Fibroblast of skin of right quadriceps (primary cell): ENCODE measurements around the gene TUBB1.
A peak's percentile ranks its signal among the peaks of the same experiment; 100 is the strongest.
"Not testable (repeated sequence)": the region's sequence is repeated elsewhere in the genome, so short reads cannot be mapped to it uniquely, and the experiment has no call there.

Source experiments
- DNase-seq: peaks from one replicate; pipeline ENCODE4 v3.0.0-alpha.2; 2013

TUBB1 gene

DNA sequence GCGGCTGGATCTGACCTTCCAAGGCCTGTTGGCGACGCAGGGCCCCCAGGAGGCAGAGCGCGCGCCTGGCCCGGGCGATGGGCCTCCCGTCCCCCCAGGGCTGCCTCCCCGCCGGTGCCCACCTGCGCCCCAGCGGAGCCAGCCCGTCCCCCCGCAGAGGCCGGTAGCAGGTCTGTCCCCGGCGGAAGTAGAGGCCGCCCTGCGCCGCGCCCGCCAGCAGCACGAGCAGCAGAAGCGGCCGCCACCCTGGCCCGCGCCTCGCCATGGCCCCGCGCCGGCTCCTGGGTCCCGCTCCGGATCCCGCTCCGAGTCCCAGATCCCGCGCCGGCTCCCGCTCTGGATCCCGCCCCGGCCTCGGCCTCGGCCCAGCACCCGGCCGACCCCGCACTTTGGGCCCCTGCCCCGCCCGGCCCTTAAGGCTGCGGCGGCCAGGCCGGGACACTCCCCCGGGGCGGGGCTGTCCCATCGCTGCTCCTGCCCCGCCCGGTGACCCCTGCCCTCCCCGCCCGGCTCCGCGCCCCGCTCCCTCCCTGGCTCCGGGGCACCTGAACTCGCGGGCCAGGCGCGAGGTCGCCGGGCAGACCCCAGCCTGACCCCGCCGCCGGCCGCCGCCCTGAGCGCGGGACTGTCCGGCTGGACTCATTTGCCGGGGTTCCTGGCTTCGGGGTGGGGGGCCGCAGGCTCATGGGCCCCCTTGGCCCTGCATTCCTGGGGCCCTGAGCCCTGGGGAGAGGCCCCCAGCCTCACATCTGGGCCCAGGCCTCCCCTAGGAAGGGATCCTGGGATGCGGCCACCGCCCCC is 12.2 kb upstream of the TUBB1 start, which contains the start of gene CTSZ:
Gene CTSZ (minus strand): TSS at position 391 of the 801 bp plus-strand sequence. CDS start 126 bp downstream, at position 265.
- peak; percentile 34 for DNase-seq

DNA sequence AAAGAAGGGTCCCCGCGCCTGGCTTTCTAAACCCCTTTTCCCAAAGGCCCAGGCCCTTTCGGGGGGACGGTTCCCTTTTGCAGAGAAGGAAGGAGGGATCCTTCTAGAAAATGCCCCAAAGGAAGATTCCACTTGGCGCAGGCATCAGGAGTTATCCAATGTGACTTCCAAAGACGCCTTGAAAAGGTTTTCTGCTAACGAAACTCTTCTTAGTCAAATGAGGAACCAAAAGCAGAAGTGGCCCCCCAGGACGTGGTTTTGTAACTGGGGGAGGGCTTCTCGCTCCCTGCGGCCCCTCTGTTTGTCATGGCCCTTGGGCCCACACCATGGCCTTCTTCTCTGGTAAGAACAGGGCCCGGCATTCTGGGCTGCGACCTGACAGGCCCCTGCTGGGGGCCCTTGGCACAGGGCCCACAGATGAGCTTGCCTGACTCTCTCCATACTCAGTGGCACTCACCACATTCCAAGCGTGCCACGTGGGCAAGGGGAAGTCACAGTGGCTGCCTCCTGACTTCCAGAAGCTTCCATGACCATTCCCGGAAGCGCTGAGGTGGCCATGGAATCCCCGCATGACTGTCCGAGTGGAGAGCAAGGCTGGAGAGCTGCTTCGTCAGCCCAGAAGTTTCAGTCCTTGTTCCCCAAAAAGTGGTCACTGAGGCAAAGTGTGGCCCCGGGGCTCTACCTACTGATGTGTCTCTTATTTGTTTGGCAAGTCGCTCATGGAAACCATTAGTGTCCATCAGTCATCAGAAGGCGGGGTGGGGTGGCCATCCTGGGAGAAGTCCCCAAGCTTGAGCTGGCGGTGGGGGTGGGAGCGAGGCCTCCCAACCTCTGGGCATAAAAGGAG is 11.3 kb upstream of the TUBB1 start:
- DNase-seq: no peak

DNA sequence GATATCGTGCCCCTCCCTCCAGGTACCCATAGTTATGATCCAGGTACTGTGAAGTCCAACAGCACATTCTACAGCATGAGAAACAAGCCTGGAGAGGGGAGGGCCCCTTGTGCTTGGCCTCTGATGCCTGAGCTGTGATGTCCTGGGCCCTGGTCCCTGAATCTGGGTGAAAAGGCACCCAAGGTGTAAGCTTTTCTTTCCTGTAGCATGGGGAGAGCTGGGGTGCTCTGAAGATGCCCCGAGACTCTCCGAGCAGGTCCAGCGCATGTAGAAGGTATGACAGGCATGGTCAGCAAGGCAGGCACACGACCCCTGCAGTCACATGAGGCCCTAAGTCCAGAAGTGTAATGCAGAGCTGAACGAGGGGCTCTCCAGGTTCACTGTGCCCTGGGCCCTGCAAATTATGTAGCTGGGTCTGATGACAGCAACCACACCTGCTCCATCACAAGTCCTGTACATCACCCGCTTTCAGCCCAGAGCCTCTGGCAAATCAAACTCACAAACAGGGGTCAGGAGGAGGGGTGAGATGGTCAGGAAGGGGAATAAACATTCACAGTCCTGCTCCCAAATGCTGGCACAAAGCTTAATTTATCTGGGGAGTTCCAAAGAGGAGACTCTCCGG is 10.4 kb upstream of the TUBB1 start:
- no peak for DNase-seq

DNA sequence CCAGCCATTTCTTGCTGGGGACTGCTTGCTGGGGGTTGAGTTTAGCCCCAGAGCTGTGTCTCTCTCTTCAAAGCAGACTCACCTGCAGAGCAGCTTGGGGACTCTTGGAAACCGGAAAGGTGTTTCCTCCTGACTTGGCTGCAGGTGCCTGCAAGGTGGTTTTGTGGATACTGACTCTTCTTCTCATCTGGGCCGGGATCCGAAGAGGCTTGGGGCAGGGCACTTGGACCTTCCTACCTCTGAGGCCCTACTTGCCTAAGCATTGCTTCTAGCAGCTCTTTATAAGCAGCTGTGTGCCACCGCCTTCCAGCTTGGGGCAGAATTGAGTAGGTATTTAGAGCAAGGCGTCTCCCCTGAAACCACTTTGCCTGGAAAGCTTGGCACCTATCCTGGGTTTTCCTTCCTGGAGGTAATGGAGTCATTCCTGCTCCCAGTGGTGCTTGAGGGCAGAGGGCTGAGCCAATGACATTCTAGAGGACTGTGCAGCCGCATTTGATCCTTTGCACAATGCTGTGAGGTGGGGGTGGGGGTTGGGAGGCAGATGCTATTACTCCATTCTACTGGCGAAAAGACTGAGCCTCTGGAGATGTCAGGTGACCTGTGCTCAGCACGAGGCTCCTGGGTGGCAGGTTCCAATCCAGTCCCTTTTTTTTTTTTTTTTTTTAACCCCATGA is 8.8 kb upstream of the TUBB1 start:
- no peak for DNase-seq

DNA sequence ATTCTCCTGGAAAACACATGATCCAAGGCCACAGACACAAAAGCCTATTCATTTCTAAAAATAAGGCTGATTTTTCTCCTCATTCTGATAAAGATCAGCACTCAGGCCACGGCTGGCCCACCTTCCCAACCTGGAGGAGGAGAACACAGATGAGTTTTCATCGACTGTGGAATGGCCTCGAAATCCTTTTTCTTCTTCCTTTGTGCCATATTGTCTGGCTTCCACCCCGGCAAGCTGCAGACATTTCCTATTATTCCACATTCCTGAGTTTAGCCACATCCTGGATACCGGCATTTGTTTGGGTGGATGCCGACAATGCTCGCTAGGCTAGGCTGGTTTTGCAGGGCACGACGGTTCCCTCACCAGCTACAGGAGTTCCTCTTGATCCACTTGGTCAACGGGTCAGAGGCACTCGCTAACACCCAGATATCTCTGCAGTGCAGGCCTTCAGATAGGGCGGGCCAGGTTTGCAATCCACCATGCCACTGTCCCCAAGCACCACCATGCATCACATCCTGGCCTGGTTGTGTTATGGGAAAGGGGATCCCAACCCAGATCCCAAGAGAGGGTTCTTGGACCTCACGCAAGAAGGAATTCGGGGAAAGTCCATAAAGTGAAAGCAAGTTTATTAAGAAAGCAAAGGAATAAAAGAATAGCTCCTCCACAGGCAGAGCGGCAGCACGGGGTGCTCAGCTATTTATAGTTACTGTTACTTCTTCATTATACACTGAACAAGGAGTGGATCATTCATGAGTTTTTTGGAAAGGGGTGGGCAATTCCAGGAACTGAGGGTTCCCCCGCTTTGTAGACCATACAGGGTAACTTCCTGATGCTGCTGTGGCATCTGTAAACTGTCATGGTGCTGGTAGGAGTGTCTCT is 8.0 kb upstream of the TUBB1 start:
- peak; percentile 92 for DNase-seq

DNA sequence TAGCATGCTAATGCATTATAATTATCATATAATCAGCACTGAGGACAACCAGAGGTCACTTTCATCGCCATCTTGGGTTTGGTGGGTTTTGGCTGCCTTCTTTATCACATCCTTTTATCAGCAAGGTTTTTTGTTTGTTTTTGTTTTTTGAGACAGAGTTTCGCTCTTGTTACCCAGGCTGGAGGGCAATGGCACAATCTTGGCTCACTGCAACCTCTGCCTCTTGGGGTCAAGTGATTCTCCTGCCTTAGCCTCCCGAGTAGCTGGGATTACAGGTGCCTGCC is 7.4 kb upstream of the TUBB1 start:
- DNase-seq: not testable (repeated sequence)

DNA sequence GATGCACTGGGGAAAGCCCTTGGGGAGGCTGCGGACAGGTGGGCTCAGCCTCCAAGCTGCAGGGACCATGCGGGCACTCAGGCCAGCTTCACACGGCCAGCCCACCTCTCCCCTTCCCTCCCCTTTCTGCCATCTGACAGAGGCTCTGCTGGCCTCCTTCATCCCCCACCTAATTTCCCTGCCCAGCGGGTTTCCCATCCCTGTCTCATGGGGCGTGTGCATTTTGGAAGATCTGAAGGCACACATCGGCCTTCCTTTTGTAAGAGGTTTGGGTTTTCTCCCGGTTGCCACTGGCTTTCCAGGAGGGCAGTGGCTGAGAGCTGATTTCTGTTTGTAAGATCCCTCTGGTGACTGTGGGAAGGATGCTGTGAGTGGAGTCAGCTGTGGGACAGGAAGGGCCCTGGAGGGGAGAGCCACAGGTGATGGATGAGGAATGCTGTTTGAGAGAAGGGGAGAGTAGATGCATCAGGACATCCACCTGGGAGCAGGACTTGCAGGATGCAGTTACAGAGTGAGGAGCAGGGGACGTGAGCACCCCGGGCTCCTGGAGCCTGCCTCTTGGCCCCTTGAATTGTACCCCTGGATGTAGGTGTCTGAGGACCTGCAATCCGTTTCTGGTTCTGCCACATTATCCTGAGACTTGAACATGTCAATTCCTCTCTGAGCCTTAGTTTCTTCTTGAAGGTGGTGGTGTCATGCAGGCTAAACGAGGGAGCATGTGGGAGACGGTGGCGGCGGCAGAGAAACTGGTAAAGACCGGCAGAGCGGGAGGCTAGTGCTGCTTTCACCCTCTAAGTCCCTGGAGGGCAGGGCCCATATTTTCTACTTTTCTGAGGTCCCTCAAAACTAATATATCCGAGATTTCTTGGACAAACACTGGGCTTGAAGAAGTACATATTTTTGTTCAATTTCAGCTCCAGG is 5.9 kb upstream of the TUBB1 start:
- DNase-seq: no peak

DNA sequence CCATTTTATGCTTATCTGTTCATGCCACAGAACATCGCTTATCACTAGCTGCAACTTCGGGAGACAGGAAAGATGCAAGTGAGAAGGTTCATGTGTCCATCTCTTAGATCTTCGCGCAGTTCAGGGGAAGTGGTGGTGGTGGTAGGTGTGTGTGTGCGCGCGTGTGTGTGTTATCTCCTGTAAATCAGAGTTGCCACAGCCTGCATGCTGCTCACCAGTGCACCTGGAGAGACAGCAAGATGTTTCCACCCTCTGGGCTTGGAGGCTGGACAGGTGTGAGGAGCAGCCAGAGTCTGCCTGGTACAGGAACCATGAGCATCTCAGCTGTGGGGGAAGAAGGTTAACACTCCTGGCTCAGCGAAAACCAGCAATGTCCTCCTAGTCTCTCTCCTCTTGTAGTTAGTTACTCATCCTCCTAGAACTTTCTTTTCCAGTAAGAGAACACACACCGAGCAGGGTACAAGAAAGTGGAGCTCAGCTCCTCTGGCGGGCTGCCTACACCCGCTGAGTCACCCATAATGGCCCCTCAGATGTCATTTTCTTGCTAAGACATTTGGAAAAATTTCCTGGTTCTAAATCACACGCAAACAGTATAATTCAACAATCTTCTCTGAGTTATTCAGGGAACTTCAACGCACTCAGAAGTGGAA is 5.1 kb upstream of the TUBB1 start:
- DNase-seq: no peak

DNA sequence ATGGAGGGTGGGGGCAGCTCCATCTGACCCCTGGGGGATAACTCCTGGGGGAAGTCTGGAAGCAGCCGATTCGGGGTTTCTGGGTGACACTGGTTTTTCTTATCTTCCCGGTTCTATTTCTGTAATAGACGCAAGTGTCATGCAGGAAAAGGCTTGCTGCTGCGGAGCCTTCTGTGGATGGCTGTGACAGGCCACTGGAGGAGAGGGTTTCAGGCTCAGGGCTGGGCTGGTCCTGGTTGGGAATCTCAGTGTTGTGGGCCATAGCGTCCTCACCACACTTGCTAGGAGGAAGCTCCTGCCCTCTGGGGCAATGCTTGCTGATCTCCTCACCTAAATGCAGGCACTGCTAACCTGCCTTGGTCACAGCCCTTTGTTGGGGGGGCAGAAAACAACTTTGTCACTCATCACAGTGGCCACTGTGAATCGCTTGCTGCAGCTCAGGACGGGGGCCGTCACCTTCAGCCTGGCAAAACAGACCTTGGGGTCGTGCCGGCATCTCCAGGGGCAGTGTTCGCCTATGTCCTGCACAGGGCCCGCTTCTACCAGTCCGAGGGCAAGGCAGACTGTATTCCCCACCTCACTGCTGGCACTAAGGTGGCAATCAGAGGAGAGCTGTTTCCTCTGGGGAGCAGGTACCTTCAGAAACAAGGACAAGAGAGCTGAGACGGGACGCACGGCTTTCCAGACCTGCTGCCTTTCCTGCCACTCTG is 4.4 kb upstream of the TUBB1 start:
- no peak for DNase-seq

DNA sequence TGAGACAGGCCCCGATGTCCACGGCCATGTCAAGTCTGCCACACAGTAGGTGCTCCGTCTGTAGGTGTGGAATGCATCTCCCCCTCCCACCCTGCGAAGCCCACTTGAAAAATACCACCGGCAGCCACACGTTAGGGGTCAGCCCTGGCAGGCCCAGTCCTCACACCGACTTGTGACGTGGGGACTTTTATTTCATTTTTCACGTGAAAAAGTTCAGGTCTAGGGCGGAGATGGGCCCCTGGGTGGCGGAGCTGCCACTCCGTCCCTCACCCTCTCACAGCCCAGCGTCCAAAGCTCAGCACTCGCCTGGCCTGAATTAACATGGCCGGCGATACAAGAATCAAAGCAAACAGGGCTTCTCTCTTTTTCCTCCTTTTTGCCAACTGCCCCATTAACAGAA is 3.8 kb upstream of the TUBB1 start:
- no peak for DNase-seq

DNA sequence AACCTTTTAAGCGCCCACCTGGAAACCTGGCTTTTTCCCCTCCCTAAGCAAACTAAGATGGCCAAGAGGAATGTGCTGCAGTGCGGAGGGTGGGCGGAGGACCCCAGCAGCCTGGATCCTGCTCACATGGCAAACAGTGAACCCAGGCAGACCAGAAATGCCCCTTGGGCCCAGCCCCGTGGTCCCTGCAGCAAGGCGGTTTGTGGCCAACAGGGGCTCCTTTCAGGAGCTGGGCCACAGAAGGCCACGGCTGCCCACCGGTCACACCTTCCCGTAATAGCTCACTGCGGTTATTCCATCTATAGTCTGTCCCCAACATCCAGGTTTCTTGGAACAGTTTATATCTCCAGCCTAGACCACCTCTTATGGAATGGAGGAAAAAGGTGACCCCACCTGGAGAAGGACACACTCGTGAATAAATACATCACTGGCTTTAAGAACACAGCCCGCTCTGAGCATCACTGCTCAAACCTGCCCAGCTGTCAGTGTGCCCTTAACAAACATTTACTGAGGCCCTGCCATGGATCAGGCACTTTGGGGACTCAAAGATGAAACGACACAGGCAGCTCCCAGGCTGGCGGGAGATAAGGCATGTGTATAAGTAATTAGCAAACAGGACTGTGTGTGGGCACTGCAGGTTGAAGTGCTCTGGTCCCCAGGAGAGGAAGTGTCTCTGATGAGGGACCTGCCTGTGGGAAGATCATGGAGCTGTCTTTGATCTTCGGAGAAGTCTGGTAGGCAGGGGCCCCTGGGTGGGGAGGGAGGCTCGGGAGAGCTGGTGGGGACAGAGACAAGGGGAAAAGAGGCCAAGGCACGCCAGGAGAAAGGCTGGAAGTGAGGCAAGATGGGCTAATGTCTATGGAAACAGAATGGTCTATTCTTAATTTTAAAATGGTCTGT is 3.2 kb upstream of the TUBB1 start:
- DNase-seq: no peak

DNA sequence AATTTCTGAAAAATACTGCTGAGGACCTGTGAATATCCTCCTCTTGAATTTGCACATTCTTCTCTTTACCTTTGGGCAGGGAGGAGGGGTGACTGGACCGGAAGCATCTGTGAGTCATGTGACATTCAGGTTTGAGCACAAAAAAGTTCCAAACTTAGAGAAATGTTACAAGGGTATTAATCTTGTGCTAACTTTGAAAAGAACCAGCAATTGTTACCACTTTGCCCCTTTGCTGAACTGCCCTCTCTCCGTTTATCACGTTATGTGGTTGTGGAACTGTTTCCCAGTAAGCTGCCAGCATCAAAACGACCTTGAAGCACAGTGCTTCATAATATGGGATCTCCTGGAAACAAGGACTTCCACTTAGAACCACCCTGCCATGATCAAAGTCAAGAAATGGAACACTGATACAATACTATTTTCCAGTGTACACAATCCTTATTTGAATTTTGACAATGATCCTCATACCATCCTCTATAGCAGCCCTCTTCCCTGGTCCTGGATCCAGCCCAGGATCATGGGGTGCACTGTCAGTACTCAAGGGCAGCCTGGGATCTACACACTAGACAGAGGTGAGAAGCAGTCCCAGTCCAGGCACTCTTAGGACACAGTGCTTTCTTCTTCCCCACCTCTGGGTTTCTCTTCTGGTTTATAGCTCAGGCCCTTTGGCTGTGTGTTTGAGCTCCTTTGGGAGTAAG is 2.3 kb upstream of the TUBB1 start:
- DNase-seq: no peak

DNA sequence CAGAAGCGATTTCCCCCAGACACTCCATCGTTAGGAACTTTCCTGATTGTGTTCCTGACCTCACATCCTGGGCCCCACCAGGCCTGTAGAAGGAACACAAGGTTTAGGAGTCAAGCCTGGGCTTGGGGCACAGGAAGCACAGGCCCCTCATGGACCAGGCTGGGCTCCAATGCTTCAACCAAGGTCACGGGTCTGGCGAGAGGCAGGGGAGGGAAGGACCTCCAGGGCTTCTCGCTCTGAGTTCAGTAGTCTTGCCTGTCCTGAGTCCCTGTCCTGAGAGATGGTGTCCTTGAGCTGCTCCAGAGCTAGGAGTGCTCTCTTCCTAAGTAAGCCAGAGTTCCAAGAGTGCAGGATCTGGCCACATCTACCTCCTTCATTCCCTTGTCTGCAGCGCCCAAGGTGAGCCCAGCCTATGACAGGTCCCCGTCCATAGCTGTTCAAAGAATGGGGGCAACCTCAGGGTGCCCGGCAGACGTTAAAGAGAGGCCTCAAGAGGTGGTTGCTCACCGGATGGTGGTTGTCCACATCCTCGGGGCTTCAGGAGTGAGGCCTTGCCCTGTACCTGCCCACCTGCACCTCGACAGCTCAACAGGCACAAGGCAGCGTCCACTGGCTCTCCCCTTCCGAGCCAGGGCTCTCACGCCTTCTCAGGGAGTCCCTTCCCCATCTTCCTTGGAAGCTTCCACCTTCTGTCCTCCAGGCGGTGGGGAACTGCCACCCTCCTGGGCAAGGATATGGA is 1.6 kb upstream of the TUBB1 start:
- DNase-seq: no peak

DNA sequence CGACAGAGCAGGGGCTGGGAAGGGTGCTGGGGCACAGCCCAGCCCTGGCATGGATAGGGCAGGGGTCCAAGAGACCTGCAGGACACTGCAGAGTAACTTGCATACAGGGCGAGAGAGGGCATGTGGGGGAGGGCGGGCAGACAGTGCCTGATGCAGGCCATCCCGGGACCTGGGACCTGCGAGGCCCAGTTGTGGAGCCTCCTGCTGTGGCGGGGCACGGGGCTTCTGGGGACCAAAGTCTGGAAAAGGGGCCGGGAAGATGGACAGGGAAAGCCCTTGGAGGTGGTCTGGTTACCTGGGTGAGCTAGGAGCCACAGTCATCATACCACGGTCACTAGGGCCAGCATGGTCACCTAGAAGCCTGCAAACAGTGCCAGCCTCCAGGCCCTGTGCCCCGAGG is 412 bp upstream of the TUBB1 start:
- no peak for DNase-seq

DNA sequence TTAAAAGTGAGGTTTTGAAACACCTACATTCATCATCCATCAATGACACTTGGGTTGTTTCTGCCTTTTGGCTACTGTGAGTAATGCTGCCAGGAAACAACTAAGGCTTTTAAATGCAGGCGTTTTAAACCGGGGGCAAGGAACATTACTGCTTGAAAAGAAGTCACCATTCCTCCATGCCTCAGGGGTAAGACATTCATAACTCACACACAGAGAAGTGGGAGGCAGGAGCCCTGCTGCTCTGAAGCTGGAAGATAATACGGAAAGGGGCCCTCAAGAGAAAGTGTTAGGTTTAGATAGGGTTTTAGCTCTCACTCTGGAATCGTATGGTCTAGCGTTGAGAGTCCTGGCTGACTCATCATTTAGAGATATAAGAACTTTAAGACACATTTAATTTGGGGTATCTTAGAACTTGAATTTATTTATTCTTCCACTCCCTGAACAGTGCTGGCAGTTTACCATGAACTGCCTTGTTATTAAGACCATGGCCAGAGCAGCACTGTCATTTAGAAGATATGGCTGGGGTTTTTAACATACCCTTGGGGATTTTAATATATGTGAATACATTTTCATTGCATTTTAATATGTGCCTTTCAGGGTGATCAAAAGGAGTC is 1.8 kb downstream of the TUBB1 start:
- peak; percentile 47 for DNase-seq

DNA sequence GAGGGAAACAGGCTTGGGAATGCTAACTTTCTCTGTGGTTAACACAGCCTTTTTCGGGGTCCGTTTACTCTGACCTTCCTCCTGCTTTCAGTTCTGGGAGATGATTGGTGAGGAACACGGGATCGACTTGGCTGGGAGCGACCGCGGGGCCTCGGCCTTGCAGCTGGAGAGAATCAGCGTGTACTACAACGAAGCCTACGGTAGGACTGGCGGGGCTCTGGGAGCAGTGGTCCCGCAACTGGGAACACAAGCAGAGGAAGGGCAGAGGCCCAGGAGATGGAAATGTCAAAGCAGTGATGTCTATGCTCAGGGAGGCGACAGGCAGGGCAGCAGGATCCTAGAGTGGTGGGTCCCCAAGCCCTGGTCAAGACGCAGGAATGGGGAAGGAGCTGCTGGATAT is 3.5 kb downstream of the TUBB1 start:
- DNase-seq: no peak

DNA sequence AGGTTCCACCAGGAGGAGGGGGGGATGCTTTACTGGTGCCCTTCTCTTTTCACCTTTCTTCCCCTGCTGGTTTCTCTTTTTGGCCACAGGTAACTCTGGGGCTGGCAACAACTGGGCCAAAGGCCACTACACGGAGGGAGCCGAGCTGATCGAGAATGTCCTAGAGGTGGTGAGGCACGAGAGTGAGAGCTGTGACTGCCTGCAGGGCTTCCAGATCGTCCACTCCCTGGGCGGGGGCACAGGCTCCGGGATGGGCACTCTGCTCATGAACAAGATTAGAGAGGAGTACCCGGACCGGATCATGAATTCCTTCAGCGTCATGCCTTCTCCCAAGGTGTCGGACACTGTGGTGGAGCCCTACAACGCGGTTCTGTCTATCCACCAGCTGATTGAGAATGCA is 4.4 kb downstream of the TUBB1 start:
- DNase-seq: no peak
